HAP-1 (cell line): ENCODE results near the gene ABCB11.

Experiments used
- DNase-seq, 2 experiments: peaks; one replicate each; pipeline ENCODE4 v3.0.0-alpha.2; 2016 to 2020; ENCODE audit warnings: low spot score in 2 of 2
- H3K27me3 ChIP-seq: fragments of 250-450 bp; sonication (Bioruptor Pico); 2 replicates; pipeline ENCODE4 v1.5.1; 2020; ENCODE audit warnings: low read depth, mild to moderate bottlenecking, moderate library complexity
- H3K36me3 ChIP-seq: fragments of 250-450 bp; sonication (Bioruptor Pico); replicated peaks from 2 replicates; pipeline ENCODE4 v1.5.1; 2020; ENCODE audit warnings: mild to moderate bottlenecking
- H3K4me1 ChIP-seq: fragments of 250-450 bp; sonication (Bioruptor Pico); 2 replicates; pipeline ENCODE4 v1.5.1; 2020; ENCODE audit warnings: mild to moderate bottlenecking
- H3K4me3 ChIP-seq: fragments of 250-450 bp; sonication (Bioruptor Pico); 2 replicates; pipeline ENCODE4 v1.5.1; 2020; ENCODE audit warnings: mild to moderate bottlenecking, moderate library complexity
- H3K9me3 ChIP-seq: fragments of 250-450 bp; sonication (Bioruptor Pico); 2 replicates; pipeline ENCODE4 v1.5.1; 2020; ENCODE audit warnings: mild to moderate bottlenecking, moderate library complexity
- in situ Hi-C: fragments of 300-500 bp; cut with MboI; formaldehyde crosslinking; loops from 3 replicates; pipeline ENCODE4 v1.14.3; 2020; ENCODE audit warnings: low sequenced_read_pairs, inconsistent platforms, mixed read lengths

Gene ABCB11

GRCh38 chr2:169031202-169031601 is at the start of gene ABCB11:
TSS of gene ABCB11 (minus strand) at chr2:169031324. CDS start at chr2:169018125, 13,199 bp downstream.
- H3K36me3 ChIP-seq: no peaks in the 10 kb centered on the region
- no peaks in the 10 kb centered on the region for H3K27me3 ChIP-seq
- in situ Hi-C loops: no loop called here
- no peak within 1 kb of the TSS for H3K4me3 ChIP-seq
- no peaks in the 10 kb centered on the region for H3K4me1 ChIP-seq
- no peak for DNase-seq
- no peaks in the 10 kb centered on the region for H3K9me3 ChIP-seq

GRCh38 chr2:169080250-169081069 is 49.3 kb upstream of the ABCB11 start:
- DNase-seq: no peak
- peaks cover 13% of the 10 kb centered on the region; the same call in 1 of the 2 replicates for H3K27me3 ChIP-seq
- in situ Hi-C loops: no loop called here
- no peaks in the 10 kb centered on the region for H3K9me3 ChIP-seq
- H3K4me1 ChIP-seq: no peaks in the 10 kb centered on the region
- no peaks in the 10 kb centered on the region for H3K36me3 ChIP-seq
- H3K4me3 ChIP-seq: no peak overlapping the region

GRCh38 chr2:169077674-169078240 is 46.6 kb upstream of the ABCB11 start:
- Histone ChIP-seq H3K27me3 (peaks cover 13% of the 10 kb centered on the region; the same call in 1 of the 2 replicates), H3K4me1 (no peaks in the 10 kb centered on the region), H3K4me3 (no peak overlapping the region), H3K9me3 (no peaks in the 10 kb centered on the region), H3K36me3 (no peaks in the 10 kb centered on the region)
- in situ Hi-C loops: no loop called here
- DNase-seq: no peak

GRCh38 chr2:169073963-169074751 is 43.0 kb upstream of the ABCB11 start:
- H3K36me3 ChIP-seq: no peaks in the 10 kb centered on the region
- in situ Hi-C loops: no loop called here
- DNase-seq: no peak

GRCh38 chr2:169073211-169073962 is 42.3 kb upstream of the ABCB11 start:
- Histone ChIP-seq H3K4me3 (no peak overlapping the region), H3K9me3 (no peaks in the 10 kb centered on the region), H3K36me3 (no peaks in the 10 kb centered on the region), H3K27me3 (peaks cover 21% of the 10 kb centered on the region), H3K4me1 (no peaks in the 10 kb centered on the region)
- in situ Hi-C loops: no loop called here
- DNase-seq: no peak

More at GRCh38 chr2:169073963-169074751, 43.0 kb upstream of the ABCB11 start:
- peaks cover 16% of the 10 kb centered on the region for H3K27me3 ChIP-seq
- H3K4me1 ChIP-seq: no peaks in the 10 kb centered on the region
- H3K9me3 ChIP-seq: no peaks in the 10 kb centered on the region
- no peak overlapping the region for H3K4me3 ChIP-seq

GRCh38 chr2:169072163-169072925 is 41.2 kb upstream of the ABCB11 start:
- Histone ChIP-seq H3K4me3 (no peak overlapping the region), H3K36me3 (no peaks in the 10 kb centered on the region), H3K4me1 (no peaks in the 10 kb centered on the region), H3K9me3 (no peaks in the 10 kb centered on the region), H3K27me3 (peaks cover 18% of the 10 kb centered on the region)
- no peak for DNase-seq
- in situ Hi-C loops: no loop called here

- peaks cover 16% of the 10 kb centered on the region for H3K27me3 ChIP-seq
- H3K4me1 ChIP-seq: no peaks in the 10 kb centered on the region
- H3K36me3 ChIP-seq: no peaks in the 10 kb centered on the region
- DNase-seq: no peak
- in situ Hi-C loops: no loop called here
- no peaks in the 10 kb centered on the region for H3K9me3 ChIP-seq
- no peak overlapping the region for H3K4me3 ChIP-seq
Measured at GRCh38 chr2:169071455-169071854, 40.3 kb upstream of the ABCB11 start.

- no peaks in the 10 kb centered on the region for H3K9me3 ChIP-seq
- no peak for DNase-seq
- no peaks in the 10 kb centered on the region for H3K36me3 ChIP-seq
- no peaks in the 10 kb centered on the region for H3K4me1 ChIP-seq
- H3K4me3 ChIP-seq: no peak overlapping the region
- in situ Hi-C loops: no loop called here
- H3K27me3 ChIP-seq: peaks cover 16% of the 10 kb centered on the region
Measured at GRCh38 chr2:169069833-169070232, 38.7 kb upstream of the ABCB11 start.

- DNase-seq: no peak
- Histone ChIP-seq H3K4me3 (no peak within 1 kb of the TSS), H3K27me3 (peaks cover 16% of the 10 kb centered on the region), H3K36me3 (no peaks in the 10 kb centered on the region), H3K9me3 (no peaks in the 10 kb centered on the region), H3K4me1 (no peaks in the 10 kb centered on the region)
- in situ Hi-C loops: no loop called here
Measured at GRCh38 chr2:169069341-169069740, 38.2 kb upstream of the ABCB11 start, which contains the start of gene DHRS9. TSS of gene DHRS9 (plus strand) at chr2:169069563. CDS start at chr2:169081582, 12,019 bp downstream.

- Histone ChIP-seq H3K36me3 (no peaks in the 10 kb centered on the region), H3K4me3 (no peak overlapping the region), H3K4me1 (no peaks in the 10 kb centered on the region), H3K9me3 (no peaks in the 10 kb centered on the region), H3K27me3 (peaks cover 16% of the 10 kb centered on the region)
- DNase-seq: no peak
- in situ Hi-C loops: no loop called here
Measured at GRCh38 chr2:169066897-169067296, 35.8 kb upstream of the ABCB11 start.

- Histone ChIP-seq H3K36me3 (no peaks in the 10 kb centered on the region), H3K9me3 (no peaks in the 10 kb centered on the region), H3K27me3 (peaks cover 16% of the 10 kb centered on the region), H3K4me1 (no peaks in the 10 kb centered on the region), H3K4me3 (no peak overlapping the region)
- DNase-seq: no peak
- in situ Hi-C loops: no loop called here
Measured at GRCh38 chr2:169065864-169066517, 34.9 kb upstream of the ABCB11 start.

GRCh38 chr2:169065422-169065821 is 34.3 kb upstream of the ABCB11 start:
- H3K36me3 ChIP-seq: no peaks in the 10 kb centered on the region
- in situ Hi-C loops: no loop called here
- no peaks in the 10 kb centered on the region for H3K4me1 ChIP-seq
- no peak overlapping the region for H3K4me3 ChIP-seq
- DNase-seq: no peak
- no peaks in the 10 kb centered on the region for H3K9me3 ChIP-seq
- H3K27me3 ChIP-seq: peaks cover 16% of the 10 kb centered on the region
